ENCODE data around the gene NUP93. TPM values are rescaled to one million over a fixed set of nuclear protein-coding genes. Genes with fewer than 3 reads are reported as not detected.

NUP93 gene
- total and polyA plus RNA-seq, 2 experiments from 2014 or later: 139 to 187 TPM

DNA sequence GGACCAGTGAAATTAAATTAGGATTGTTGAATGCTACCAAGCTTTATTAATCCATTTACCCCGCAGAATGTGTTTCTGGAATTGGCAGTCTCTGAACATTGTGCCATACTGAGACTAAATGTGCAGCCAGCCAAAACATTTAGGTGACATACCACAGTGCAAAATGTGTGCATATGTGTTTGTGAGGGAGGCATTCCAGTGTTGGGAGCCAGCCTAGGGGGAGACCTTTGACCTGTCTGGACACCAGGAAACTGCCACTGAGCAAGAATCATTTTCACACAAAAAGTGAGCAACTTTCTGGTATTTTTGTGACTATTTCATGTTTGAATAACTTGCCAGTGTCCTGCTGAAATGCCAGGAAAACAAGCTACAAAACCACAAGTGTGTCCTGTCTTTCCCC lies 70.4 kb downstream of the NUP93 start:
- ATAC-seq (no peak), DNase-seq (ENCODE audit: low spot score) (no peak)
- Histone ChIP-seq H3F3A (replicated peaks; ENCODE audit: low read depth) (no peaks in the 10 kb centered on the region), H3K4me3 (no peak overlapping the region), H4K20me1 (replicated peaks; ENCODE audit: insufficient read depth) (peaks cover 8% of the 10 kb centered on the region; the same call in 1 of the 2 replicates), H2AFZ (no peak overlapping the region), H3K36me3 (ENCODE audit: insufficient read depth) (0 out of 2 replicates have a peak, but pooled peaks cover 2% of the 10 kb centered on the region), H3K27ac (ENCODE audit: low read depth) (no peak overlapping the region; the same call in 1 of the 2 replicates), H3K9me2 (ENCODE audit: insufficient read depth) (no peaks in the 10 kb centered on the region), H3K4me1 (ENCODE audit: insufficient read depth) (no peaks in the 10 kb centered on the region), H3K79me2 (replicated peaks; ENCODE audit: insufficient read depth) (0 out of 2 replicates have a peak, but pooled peaks cover 11% of the 10 kb centered on the region), H3K4me2 (no peak overlapping the region), H3K27me3 (ENCODE audit: insufficient read depth) (no peaks in the 10 kb centered on the region)
- TF ChIP-seq POLR2AphosphoS5 (IDR thresholded peaks at IDR 0.05; ENCODE audit: low read depth): no peak
- TF ChIP-seq, protein P1, sequence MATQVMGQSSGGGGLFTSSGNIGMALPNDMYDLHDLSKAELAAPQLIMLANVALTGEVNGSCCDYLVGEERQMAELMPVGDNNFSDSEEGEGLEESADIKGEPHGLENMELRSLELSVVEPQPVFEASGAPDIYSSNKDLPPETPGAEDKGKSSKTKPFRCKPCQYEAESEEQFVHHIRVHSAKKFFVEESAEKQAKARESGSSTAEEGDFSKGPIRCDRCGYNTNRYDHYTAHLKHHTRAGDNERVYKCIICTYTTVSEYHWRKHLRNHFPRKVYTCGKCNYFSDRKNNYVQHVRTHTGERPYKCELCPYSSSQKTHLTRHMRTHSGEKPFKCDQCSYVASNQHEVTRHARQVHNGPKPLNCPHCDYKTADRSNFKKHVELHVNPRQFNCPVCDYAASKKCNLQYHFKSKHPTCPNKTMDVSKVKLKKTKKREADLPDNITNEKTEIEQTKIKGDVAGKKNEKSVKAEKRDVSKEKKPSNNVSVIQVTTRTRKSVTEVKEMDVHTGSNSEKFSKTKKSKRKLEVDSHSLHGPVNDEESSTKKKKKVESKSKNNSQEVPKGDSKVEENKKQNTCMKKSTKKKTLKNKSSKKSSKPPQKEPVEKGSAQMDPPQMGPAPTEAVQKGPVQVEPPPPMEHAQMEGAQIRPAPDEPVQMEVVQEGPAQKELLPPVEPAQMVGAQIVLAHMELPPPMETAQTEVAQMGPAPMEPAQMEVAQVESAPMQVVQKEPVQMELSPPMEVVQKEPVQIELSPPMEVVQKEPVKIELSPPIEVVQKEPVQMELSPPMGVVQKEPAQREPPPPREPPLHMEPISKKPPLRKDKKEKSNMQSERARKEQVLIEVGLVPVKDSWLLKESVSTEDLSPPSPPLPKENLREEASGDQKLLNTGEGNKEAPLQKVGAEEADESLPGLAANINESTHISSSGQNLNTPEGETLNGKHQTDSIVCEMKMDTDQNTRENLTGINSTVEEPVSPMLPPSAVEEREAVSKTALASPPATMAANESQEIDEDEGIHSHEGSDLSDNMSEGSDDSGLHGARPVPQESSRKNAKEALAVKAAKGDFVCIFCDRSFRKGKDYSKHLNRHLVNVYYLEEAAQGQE (IDR thresholded peaks at IDR 0.05; ENCODE audit: unreplicated experiment): no peak
- TF ChIP-seq ZNF114 (CRISPR knock-in tag; IDR thresholded peaks at IDR 0.05): no peak
- TF ChIP-seq ZNF331 (CRISPR knock-in tag; IDR thresholded peaks at IDR 0.05; ENCODE audit: low read depth): no peak
- no peak for TF ChIP-seq EZH2 (IDR thresholded peaks at IDR 0.05; ENCODE audit: low read depth, unreplicated experiment)
- TF ChIP-seq, protein P2, sequence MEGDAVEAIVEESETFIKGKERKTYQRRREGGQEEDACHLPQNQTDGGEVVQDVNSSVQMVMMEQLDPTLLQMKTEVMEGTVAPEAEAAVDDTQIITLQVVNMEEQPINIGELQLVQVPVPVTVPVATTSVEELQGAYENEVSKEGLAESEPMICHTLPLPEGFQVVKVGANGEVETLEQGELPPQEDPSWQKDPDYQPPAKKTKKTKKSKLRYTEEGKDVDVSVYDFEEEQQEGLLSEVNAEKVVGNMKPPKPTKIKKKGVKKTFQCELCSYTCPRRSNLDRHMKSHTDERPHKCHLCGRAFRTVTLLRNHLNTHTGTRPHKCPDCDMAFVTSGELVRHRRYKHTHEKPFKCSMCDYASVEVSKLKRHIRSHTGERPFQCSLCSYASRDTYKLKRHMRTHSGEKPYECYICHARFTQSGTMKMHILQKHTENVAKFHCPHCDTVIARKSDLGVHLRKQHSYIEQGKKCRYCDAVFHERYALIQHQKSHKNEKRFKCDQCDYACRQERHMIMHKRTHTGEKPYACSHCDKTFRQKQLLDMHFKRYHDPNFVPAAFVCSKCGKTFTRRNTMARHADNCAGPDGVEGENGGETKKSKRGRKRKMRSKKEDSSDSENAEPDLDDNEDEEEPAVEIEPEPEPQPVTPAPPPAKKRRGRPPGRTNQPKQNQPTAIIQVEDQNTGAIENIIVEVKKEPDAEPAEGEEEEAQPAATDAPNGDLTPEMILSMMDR (conservative IDR thresholded peaks at IDR 0.05; ENCODE audit: low read depth in 2 of 2): no peak
- TF ChIP-seq EZH2phosphoT487 (IDR thresholded peaks at IDR 0.05; ENCODE audit: unreplicated experiment): no peak
- no peak for TF ChIP-seq NANOG (IDR thresholded peaks at IDR 0.05; ENCODE audit: borderline replicate concordance)
- no peak for TF ChIP-seq STAT1 (IDR thresholded peaks at IDR 0.05; ENCODE audit: unreplicated experiment)
- TF ChIP-seq, protein P3, sequence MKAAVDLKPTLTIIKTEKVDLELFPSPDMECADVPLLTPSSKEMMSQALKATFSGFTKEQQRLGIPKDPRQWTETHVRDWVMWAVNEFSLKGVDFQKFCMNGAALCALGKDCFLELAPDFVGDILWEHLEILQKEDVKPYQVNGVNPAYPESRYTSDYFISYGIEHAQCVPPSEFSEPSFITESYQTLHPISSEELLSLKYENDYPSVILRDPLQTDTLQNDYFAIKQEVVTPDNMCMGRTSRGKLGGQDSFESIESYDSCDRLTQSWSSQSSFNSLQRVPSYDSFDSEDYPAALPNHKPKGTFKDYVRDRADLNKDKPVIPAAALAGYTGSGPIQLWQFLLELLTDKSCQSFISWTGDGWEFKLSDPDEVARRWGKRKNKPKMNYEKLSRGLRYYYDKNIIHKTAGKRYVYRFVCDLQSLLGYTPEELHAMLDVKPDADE (IDR thresholded peaks at IDR 0.05): no peak
- TF ChIP-seq CREB1 (CRISPR knock-in tag; IDR thresholded peaks at IDR 0.05; ENCODE audit: low read depth): no peak
- TF ChIP-seq JUNB (IDR thresholded peaks at IDR 0.05; ENCODE audit: unreplicated experiment): no peak
- TF ChIP-seq, protein P4, sequence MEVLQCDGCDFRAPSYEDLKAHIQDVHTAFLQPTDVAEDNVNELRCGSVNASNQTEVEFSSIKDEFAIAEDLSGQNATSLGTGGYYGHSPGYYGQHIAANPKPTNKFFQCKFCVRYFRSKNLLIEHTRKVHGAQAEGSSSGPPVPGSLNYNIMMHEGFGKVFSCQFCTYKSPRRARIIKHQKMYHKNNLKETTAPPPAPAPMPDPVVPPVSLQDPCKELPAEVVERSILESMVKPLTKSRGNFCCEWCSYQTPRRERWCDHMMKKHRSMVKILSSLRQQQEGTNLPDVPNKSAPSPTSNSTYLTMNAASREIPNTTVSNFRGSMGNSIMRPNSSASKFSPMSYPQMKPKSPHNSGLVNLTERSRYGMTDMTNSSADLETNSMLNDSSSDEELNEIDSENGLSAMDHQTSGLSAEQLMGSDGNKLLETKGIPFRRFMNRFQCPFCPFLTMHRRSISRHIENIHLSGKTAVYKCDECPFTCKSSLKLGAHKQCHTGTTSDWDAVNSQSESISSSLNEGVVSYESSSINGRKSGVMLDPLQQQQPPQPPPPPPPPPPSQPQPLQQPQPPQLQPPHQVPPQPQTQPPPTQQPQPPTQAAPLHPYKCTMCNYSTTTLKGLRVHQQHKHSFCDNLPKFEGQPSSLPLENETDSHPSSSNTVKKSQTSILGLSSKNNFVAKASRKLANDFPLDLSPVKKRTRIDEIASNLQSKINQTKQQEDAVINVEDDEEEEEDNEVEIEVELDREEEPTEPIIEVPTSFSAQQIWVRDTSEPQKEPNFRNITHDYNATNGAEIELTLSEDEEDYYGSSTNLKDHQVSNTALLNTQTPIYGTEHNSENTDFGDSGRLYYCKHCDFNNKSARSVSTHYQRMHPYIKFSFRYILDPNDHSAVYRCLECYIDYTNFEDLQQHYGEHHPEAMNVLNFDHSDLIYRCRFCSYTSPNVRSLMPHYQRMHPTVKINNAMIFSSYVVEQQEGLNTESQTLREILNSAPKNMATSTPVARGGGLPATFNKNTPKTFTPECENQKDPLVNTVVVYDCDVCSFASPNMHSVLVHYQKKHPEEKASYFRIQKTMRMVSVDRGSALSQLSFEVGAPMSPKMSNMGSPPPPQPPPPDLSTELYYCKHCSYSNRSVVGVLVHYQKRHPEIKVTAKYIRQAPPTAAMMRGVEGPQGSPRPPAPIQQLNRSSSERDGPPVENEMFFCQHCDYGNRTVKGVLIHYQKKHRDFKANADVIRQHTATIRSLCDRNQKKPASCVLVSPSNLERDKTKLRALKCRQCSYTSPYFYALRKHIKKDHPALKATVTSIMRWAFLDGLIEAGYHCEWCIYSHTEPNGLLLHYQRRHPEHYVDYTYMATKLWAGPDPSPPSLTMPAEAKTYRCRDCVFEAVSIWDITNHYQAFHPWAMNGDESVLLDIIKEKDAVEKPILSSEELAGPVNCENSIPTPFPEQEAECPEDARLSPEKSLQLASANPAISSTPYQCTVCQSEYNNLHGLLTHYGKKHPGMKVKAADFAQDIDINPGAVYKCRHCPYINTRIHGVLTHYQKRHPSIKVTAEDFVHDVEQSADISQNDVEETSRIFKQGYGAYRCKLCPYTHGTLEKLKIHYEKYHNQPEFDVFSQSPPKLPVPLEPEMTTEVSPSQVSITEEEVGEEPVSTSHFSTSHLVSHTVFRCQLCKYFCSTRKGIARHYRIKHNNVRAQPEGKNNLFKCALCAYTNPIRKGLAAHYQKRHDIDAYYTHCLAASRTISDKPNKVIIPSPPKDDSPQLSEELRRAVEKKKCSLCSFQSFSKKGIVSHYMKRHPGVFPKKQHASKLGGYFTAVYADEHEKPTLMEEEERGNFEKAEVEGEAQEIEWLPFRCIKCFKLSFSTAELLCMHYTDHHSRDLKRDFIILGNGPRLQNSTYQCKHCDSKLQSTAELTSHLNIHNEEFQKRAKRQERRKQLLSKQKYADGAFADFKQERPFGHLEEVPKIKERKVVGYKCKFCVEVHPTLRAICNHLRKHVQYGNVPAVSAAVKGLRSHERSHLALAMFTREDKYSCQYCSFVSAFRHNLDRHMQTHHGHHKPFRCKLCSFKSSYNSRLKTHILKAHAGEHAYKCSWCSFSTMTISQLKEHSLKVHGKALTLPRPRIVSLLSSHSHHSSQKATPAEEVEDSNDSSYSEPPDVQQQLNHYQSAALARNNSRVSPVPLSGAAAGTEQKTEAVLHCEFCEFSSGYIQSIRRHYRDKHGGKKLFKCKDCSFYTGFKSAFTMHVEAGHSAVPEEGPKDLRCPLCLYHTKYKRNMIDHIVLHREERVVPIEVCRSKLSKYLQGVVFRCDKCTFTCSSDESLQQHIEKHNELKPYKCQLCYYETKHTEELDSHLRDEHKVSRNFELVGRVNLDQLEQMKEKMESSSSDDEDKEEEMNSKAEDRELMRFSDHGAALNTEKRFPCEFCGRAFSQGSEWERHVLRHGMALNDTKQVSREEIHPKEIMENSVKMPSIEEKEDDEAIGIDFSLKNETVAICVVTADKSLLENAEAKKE (CRISPR knock-in tag; IDR thresholded peaks at IDR 0.05): no peak
- Mint-ChIP-seq H3K27me3 (ENCODE audit: insufficient read depth, low read depth, poor library complexity) (peaks cover 1% of the 10 kb centered on the region), H3K4me3 (no peak overlapping the region), H3K36me3 (ENCODE audit: low read depth) (peaks cover 6% of the 10 kb centered on the region), H3K4me1 (peaks cover 3% of the 10 kb centered on the region; the same call in 2 of the 3 replicates), H3K9me3 (no peaks in the 10 kb centered on the region), H3K27ac (no peak overlapping the region)

Data from GM23338 (cell line).